WERI-Rb-1 (cell line): ENCODE results near the gene CAMTA1.

Experiments used
- DNase-seq: peaks from one replicate; pipeline ENCODE4 v3.0.0-alpha.2; 2020
- H3K27ac ChIP-seq: fragments of 250-450 bp; sonication (Bioruptor Pico); 2 replicates; pipeline ENCODE4 v1.5.1; 2020; ENCODE audit warnings: mild to moderate bottlenecking, moderate library complexity
- H3K27me3 ChIP-seq: fragments of 250-450 bp; sonication (Bioruptor Pico); 2 replicates; pipeline ENCODE4 v1.5.1; 2021; ENCODE audit warnings: mild to moderate bottlenecking, low read depth, moderate library complexity; ENCODE audit not compliant: insufficient read depth, severe bottlenecking
- H3K36me3 ChIP-seq: fragments of 250-450 bp; sonication (Bioruptor Pico); 2 replicates; pipeline ENCODE4 v1.5.1; 2020; ENCODE audit warnings: mild to moderate bottlenecking, moderate library complexity
- H3K4me3 ChIP-seq: 2 replicates; pipeline ENCODE4 v1.5.1; 2011; ENCODE audit warnings: low read depth, mild to moderate bottlenecking, control low read depth, low read length
- H3K9me3 ChIP-seq: fragments of 250-450 bp; sonication (Bioruptor Pico); 2 replicates; pipeline ENCODE4 v1.5.1; 2021; ENCODE audit warnings: mild to moderate bottlenecking, moderate library complexity; ENCODE audit not compliant: severe bottlenecking
- CTCF ChIP-seq: IDR thresholded peaks from 2 replicates; pipeline ENCODE4 v1.5.1; 2011; ENCODE audit warnings: low read depth, mild to moderate bottlenecking, control low read depth, inconsistent platforms, low read length

The CAMTA1 gene

GRCh38 chr1:7633506-7634245, 848.4 kb downstream of the CAMTA1 start:
- no peak for TF ChIP-seq CTCF
- H3K9me3 ChIP-seq: no peaks in the 10 kb centered on the region
- H3K36me3 ChIP-seq: no peaks in the 10 kb centered on the region
- no peaks in the 10 kb centered on the region for H3K27me3 ChIP-seq
- no peak overlapping the region for H3K4me3 ChIP-seq
- no peak for DNase-seq
- H3K27ac ChIP-seq: no peak overlapping the region

DNA sequence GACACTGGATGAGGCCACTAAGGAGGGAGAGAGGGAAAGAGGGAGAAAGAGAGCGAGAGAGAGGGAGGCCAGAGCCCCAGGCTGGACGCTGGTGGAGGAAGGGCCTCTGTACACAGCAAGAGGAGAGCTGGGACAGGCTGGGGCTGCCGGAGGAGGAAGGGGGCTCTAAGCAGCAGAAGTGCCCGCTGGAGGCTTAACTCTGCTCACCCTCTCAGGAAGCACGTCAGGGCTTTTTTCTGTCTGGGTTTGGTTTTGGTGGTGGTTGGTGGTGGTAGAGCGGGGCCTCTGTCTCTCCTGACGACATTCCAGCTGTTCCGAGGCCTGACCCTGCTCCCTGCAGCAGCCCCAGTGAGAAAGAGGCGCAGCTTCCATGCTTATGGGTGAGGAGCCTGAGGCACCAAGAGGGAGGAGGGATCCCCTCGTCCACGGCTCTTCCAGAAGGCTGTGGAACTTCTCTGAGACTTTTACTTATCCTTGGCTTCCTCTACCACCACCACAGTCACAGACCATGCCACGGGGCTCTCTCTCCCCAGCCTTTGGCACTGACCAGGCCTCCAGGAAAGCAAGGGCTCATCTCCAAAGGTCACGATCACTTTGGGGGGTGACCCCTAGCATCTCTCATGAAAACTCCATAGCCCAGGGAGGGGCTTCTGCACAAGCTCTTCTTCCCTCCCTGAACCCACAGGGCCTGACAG, 849.4 kb downstream of the CAMTA1 start:
- no peak for TF ChIP-seq CTCF
- Histone ChIP-seq H3K4me3 (no peak overlapping the region), H3K36me3 (no peaks in the 10 kb centered on the region), H3K27ac (no peak overlapping the region), H3K27me3 (no peaks in the 10 kb centered on the region), H3K9me3 (no peaks in the 10 kb centered on the region)
- no peak for DNase-seq

GRCh38 chr1:7636795-7637526, 851.7 kb downstream of the CAMTA1 start:
- H3K4me3 ChIP-seq: no peak overlapping the region
- no peaks in the 10 kb centered on the region for H3K36me3 ChIP-seq
- H3K9me3 ChIP-seq: no peaks in the 10 kb centered on the region
- no peaks in the 10 kb centered on the region for H3K27me3 ChIP-seq
- H3K27ac ChIP-seq: no peak overlapping the region
- DNase-seq: no peak
- TF ChIP-seq CTCF: no peak

DNA sequence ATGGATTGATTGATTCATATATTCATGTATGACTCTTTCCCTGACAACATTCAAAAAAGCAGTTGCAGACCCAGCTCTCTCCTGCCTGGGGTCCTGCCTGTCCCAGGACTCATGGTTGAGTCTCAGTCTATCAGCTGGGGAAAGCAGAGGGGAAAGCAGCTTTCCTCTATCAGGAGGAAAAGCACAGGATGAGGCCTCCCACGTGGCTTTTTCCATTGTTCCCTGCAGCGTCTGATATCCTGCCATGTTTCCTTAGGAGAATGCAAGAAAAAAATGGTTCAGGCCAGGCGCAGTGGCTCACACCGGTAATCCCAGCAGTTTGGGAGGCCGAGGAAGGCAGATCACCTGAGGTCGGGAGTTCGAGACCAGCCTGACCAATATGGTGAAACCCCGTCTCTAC, 852.8 kb downstream of the CAMTA1 start:
- DNase-seq: no peak
- no peak for TF ChIP-seq CTCF
- Histone ChIP-seq H3K36me3 (no peaks in the 10 kb centered on the region), H3K9me3 (no peaks in the 10 kb centered on the region), H3K27ac (no peak overlapping the region; the same call in 1 of the 2 replicates), H3K27me3 (no peaks in the 10 kb centered on the region), H3K4me3 (no peak overlapping the region)

DNA sequence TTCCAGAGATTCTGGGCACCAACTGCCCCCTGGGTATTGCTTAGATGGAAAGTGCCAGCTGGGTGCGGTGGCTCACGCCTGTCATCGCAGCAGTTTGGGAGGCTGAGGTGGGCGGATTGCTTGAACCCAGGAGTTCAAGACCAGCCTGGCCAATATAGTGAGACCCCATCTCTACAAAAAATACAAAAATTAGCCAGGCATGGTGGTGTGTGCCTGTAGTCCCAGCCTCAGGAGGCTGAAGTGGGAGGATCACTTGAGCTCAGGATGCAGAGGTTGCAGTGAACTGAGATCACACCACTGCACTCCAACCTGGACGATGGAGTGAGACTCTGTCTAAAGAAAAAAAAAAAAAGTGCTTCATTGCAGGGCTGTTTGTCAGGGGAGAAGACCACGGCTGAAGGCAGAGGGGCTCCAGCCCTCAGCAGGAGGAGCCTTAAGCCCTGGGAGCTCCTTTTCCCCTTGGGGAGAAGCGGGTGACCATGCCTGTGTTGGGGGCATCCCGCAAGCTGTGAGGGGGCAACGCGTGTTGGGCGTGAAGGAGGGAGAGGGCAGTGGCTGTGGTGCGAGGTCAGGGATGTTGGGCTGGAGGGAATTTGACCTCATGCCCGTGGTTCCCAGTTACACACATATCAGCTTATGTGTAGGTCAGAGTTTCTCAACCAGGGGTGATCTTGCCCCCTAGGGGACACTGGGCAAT, 854.3 kb downstream of the CAMTA1 start:
- no peak for DNase-seq
- no peaks in the 10 kb centered on the region for H3K27me3 ChIP-seq
- no peak overlapping the region for H3K4me3 ChIP-seq
- peaks cover 4% of the 10 kb centered on the region for H3K9me3 ChIP-seq
- TF ChIP-seq CTCF: no peak
- H3K36me3 ChIP-seq: no peaks in the 10 kb centered on the region
- H3K27ac ChIP-seq: peak overlapping the region; percentile 47; the same call in 1 of the 2 replicates
